NCI-H446 treated with DMSO at 0.1 percent for 48 hours (cell line): ENCODE measurements around the gene CDK14.

Source experiments
- DNase-seq: peaks from one replicate; lab custom pipeline; 2025; lab: John Stamatoyannopoulos, UW

Gene CDK14

GRCh38 chr7:91005841-91006240, 409.7 kb downstream of the CDK14 start:
- DNase-seq: no peak

GRCh38 chr7:91007371-91007770, 411.2 kb downstream of the CDK14 start:
- no peak for DNase-seq

DNA sequence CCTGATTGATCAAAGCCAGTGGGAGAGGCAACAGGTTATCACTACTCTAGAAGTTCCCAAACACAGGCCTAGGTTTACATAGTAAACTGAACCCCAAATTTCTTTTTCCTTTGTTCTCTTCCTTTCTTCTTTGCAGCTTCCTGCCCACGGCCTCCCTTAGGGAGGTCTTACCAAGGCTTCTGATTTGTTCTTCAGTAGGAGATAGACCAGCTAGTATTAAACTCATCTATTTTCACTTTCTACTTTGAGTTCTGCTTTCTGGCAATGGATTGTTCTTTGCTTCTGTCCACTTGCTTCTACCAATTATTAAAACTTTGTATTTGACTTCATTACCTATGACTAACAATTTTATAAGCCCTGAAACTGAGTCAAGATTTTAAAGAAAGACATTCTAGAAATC, 417.0 kb downstream of the CDK14 start:
- no peak for DNase-seq

DNA sequence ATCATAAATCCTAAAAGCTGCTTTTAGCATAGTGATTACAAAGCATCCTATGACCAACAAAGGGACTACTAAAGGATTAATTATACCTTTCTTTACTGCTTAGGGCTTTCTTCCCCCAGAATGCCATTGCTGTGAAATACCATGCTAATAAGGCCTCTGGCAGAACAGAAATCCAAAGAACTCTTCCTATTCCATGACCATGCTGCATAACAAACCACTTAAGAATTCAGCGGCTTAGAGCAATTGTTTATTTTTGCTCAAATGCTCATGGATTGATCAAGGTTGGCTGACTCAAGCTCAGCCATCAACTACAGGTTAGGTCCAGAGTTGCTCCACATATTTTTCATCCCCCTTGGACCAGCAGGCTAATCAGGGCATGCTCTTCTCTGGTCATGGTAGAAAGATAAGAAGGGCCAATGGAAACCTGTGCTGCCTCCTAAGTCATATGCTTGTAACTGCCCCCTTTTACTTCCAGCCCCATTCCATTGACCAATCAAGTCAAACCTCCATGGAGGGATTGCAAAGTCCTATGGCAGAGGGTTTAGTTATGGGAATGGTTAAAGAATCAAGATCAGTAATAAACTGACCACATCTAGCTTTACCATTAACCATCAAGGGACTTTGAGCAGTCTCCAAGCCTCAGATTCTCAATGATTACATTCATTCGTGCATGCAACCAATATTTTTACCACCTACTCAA, 423.7 kb downstream of the CDK14 start:
- DNase-seq: no peak

- DNase-seq: no peak
These were observed 424.7 kb downstream of the CDK14 start for GRCh38 chr7:91020636-91021385.

DNA sequence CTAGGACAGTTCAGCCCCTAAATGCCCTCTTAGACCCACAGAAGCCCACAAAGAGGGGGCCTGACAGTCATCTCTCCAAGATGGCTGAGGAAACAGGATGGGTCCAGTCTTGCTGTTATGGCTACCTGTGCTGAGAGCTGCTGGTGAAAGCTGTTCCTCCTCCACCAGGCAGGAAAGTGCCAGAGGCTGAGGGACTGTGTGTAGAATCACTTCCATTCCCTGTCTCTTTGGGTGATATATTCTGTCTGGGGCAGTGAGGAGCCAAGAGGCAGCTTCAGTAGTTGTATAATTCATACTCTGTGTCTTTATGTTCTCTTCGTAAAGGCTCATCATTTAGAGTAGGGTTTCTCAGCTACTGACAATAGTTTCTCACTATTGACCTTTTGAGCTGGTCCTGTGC, 425.8 kb downstream of the CDK14 start:
- DNase-seq: no peak

DNA sequence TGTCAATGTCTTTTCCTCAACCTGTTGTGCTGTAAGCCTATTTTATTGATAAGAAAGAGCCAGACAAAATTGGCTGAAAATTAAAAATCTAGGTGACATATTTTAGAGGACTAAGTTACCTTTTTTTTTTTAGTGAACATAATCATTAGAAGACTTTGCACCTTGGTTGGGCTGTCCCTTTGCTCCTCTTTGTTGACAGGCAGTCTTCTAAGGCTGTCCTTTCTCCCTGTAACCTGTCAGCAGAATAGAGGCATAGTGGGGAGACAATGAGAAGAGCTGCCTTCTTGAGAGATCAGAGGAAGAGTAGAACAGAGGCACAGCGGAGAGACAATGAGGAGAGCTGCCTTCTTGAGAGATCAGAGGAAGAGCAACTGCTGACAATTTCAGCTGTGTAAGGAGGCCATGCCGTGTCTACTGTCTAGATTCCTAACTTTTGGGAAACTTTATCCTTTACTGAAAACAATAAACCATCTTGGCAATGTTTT, 429.8 kb downstream of the CDK14 start:
- no peak for DNase-seq

- no peak for DNase-seq
These were observed 433.6 kb downstream of the CDK14 start for GRCh38 chr7:91029688-91030087.

GRCh38 chr7:91030680-91031380, 434.7 kb downstream of the CDK14 start:
- no peak for DNase-seq

DNA sequence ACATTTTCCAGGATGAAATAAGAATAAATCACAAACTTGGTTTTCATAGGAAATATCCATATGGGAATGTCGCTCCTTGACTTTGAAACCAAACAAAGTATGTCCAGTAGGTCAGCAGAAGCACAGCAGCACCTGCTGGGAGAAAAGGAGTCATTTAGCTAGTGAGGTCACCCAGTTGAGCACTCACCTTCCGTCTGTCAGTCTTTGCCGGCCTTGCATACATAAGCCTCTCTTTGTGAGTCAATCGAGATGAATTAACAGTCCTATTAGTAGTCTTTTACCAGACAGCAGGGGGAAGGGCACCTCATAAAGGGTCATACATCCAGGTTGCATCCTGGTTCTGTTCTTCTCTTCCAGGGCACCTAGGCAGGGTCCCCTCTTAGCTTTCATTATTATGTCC, 435.6 kb downstream of the CDK14 start:
- DNase-seq: no peak

GRCh38 chr7:91033574-91033973, 437.5 kb downstream of the CDK14 start:
- no peak for DNase-seq

DNA sequence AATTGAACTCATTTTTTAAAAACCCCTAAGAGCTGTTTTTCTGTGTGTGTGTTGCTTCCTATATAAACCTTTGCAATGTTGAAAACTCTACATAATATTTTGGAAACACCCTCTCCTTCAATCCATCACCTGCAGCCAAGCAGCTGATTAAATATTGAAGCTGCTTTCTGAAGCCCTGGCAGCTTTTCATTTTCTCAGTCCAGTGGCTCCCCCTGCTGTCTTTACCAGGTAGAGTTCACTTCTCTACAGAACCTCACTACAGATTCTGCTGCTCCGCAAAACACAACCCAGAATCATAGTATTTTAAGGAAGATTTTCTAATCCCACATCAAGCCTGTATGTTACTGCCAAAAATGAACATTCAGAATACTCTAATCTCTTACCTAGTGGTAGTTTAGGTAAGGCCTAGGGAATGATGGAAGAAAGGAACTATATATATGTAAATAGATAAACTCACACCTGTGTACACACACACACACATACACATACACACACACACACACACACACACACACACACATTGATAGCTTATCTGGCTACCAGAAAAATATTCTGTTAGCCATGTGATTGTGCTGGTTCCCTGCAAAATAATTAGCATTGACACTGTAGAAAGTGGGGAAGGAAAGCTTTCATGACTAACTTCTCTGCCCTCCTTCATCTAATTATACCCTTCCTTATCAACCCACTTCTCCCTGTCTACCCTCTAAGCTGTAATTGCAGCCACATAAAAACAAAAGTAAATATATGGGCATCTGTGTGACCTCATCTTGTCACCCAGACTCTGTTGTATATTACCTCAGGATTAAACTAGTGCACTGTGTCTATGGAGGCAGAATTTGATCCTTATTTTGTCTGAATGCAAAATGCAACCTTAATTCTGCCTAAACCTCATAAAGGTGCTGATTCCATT, 438.6 kb downstream of the CDK14 start:
- DNase-seq: peak; percentile 41

DNA sequence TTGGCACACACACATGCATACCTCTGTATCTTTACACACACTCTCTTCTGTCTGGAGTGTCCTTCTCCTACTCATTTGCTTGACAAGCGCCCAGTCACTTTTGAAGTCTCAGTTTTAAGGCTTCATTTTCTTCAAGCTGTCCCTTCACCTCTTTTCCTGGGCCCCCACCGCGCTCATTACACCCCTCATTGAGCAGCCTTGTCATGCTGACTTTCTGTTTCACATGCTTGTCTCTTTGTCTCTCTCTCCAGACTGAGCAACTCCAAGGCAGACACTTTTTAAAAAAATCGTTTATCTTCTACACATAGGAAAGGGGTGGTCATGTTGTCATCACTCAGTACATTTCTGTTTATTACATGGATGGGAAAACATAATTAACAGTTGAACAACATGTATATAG, 442.9 kb downstream of the CDK14 start:
- DNase-seq: no peak

DNA sequence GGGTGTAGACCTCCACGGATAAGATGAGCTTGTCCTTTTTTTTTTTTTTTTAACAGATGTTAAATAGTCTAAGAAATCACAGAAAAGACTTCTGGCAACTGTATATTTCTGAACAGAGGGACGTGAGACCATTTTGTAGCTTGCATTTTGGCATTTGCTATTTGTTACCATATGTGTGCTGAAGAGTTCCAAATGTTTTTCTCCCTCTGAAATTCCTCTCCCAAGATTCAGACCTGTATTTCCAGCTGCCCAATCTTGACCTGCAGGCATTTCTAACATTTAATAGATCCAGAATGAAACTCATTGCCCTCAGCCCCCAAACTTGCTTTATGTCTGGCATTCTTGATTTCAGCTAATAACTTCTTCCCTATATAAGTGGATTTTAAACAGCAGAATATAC, 445.0 kb downstream of the CDK14 start:
- DNase-seq: peak; percentile 7

- no peak for DNase-seq
These were observed 445.9 kb downstream of the CDK14 start for GRCh38 chr7:91041901-91042484.

GRCh38 chr7:91043186-91043585, 447.1 kb downstream of the CDK14 start:
- DNase-seq: no peak

- no peak for DNase-seq
These were observed 448.0 kb downstream of the CDK14 start for GRCh38 chr7:91043924-91044645.

- DNase-seq: no peak
These were observed 449.5 kb downstream of the CDK14 start for GRCh38 chr7:91045606-91046005.

DNA sequence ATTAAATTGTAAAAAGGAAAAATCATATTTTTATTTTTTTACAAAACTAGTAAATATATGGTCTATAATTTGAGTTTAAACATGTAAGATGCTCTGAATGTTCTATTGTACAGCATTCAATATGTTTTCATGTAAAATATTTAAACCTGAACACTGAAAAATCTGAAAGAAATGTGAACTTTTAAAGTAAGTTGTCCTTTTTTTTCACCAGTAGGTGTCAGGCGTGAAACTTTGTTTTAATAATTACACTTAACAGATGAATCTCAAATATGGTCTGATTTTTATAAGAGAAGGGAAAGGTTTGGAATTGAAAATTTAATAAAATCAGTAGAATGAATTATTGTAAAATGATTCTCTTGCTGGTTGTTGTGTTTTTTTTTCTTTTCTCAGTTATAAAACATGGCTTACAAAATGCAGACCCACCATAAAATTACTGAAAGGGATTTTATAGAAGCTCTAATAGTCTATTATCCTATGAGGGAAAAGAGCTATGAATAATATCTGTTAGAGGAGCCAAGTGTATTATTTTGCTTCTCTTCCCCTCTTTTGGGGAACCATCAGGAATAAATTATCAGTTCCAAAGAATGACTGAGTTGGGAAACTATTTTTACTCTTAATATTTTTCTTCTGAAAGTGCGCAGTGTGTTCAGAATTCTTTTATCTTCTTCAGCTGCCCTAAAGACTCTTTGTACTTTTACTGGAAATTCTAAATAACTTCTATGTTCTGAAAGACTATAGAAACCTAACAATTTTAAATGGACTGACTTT, 450.4 kb downstream of the CDK14 start:
- DNase-seq: no peak

GRCh38 chr7:91047636-91048035, 451.5 kb downstream of the CDK14 start:
- DNase-seq: no peak
